DMS153 (cell line): ENCODE measurements around the gene TOX2.

Source experiments
- DNase-seq: peaks from one replicate; lab custom pipeline; 2025; lab: John Stamatoyannopoulos, UW

Gene TOX2

DNA sequence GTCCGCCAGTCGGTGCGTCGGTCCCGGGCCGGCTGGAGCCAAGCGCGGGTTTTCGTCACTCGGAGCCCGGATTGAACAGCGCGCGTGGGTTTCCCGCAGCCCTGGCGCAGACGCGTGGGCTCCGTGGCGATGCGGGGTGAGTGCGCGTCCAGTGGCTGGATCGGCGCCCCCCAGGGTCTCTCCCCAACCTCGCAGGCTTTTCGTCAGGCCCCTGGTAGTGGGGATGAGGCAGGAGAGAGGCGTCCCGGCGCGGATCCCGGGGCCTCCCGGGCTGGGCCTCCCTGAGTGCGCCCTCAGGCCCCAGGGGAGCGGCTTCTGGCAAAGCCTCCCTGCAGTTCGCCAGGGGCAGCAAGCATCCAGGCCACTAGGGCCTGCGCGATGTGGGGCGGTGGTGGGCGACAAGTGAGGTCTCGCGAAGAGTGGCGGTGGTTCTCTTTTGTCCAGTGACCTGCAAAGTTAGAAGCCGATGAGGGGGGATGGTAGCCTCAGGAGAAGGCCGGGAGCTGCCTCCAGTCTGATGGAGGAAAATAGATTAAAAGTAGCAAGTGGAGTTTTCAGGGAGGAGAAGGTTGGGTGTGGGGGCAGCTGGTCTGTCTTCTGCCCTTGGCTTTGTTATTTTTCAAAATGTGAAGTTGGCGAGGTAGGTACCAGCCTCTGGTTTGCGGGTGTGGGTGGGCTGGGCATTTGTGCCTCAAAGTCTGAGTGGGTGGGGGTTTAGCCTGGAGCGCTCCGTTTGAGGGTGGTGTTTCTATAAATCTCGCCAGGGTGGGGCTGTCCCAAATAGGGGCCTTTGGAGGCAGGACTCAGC, 1.6 kb downstream of the TOX2 start:
- DNase-seq: no peak

DNA sequence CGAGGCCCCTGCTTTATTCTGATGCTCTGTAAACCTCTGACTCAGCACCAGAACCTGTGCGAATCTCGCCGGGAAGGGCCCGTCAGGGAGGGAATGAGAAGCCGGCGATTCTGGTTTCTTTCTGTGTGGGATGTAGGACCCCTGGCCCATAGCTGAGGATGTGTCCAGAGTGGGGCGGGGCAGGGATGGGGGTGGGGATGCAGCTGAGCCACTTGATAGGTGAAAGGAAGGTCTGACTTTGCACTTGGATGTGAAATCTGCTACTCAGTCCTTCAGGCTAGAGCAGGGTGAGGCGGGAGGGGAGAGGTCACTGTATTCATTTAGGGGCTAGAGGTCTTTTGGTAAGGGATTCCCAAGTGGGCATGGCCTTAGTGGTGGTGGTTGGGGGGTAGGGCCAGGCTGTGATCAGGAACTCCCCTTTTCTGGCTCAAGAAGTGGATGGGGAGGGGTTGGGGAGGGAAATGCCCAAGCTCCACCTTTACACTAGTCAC, 2.3 kb downstream of the TOX2 start:
- DNase-seq: no peak

DNA sequence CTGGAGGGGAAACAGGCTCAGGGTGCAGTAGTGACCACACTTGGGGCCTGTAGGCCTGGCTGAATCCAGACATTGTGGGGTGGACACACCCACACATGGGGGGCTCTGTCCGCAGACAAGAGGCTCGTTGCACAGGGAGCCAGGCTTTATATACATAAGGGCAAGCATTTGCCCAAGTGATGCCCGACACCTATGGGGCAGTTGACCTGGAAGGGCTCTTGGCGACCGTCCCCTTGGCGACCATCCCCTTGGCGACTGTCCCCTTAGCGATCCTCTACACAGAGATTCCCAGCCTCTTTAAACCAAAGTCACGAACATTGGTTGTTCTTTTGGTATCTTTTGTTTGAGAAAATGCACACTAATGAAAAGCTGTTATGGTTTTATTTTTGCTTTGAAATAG, 2.7 kb downstream of the TOX2 start:
- DNase-seq: no peak

DNA sequence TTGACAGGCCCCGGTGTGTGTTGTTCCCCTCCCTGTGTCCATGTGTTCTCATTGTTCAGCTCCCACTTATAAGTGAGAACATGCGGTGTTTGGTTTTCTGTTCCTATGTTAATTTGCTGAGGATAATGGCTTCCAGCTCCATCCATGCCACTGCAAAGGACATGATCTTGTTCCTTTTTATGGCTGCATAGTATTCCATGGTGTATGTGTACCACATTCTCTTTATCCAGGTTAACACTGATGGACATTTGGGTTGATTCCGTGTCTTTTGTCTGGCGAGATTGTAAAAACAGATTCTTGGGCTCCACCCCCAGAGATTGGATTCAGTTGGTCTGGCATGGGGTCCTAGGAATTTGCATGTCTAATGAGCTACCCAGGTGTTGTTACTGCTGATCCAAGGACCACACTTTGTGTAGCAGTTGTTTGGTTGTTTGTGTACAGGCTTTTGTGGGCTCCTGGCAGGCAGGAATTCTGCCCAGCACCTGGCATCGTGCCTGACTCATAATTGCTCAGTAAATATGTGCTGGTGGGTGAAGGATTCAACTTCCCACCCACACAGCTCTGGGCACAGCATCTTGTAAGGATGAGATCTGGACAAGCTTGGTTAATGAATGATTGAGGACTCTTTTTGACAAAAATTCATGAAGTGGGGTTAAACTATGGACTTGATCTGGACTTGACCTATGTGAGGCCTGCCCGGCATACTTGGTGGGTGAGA, 5.2 kb downstream of the TOX2 start:
- DNase-seq: peak; percentile 46

GRCh38 chr20:43920797-43921196, 6.1 kb downstream of the TOX2 start:
- no peak for DNase-seq

GRCh38 chr20:43921227-43921780, 6.7 kb downstream of the TOX2 start:
- no peak for DNase-seq

GRCh38 chr20:43922614-43923013, 8.0 kb downstream of the TOX2 start:
- no peak for DNase-seq

- no peak for DNase-seq
Observed at GRCh38 chr20:43923322-43923721, 8.7 kb downstream of the TOX2 start.

GRCh38 chr20:43923917-43924316, 9.3 kb downstream of the TOX2 start:
- no peak for DNase-seq

GRCh38 chr20:43925215-43925614, 10.6 kb downstream of the TOX2 start:
- no peak for DNase-seq

DNA sequence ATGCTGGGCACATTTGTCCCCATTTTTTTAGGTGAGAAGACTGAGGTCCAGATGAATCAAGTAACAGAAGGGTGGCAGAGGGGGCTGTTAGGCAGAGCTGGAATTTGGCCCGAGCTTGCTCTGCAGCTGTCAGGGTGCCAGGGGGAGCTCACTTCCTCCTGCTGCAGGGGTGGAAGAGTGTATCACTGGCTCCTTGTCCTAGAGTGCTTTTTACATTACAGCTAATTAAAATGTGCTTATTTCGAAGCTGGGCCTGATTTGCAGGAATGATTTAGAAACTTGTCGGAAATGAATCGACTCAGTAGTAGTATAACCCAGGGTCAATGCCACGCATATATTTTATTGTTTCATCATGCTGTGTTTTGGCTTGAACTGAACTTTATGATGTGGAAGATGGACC, 11.1 kb downstream of the TOX2 start:
- DNase-seq: peak; percentile 28

DNA sequence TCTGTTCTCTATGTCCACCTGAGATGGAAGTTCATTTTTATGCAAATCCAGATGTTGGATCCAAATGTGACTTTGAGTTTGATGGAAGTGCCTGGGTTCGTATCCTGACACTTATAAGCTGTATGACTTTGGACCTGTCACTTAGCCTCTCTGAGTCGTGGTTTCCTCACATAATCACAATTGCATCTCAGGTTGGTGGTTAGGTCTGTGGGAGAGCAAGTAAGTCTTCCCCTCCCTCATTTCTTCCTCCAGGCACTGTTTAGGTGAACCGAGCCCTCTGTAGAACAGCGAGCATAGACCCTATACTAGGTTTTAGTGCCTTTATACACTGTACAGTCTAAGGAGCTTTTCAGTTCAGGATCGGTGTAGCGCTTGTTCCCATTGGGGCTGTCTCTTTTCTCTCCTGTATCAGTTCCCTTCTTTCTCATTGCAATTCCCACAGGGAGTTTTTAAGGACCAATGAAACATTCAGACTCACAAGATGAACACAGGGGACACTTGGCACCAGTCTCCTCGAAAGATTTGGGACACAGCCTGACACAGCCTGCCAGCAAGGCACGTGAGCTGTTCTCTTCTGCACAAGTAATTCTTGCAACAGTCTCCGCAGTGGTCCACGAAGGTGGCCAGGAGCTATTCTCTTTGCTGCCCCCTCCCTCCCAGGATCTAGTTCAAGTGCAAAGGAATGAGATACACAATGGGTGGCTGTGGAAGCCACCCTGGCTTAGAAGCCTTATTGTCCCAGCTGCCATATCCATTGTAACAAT, 11.8 kb downstream of the TOX2 start:
- DNase-seq: no peak

GRCh38 chr20:43931976-43932375, 17.3 kb downstream of the TOX2 start:
- no peak for DNase-seq

DNA sequence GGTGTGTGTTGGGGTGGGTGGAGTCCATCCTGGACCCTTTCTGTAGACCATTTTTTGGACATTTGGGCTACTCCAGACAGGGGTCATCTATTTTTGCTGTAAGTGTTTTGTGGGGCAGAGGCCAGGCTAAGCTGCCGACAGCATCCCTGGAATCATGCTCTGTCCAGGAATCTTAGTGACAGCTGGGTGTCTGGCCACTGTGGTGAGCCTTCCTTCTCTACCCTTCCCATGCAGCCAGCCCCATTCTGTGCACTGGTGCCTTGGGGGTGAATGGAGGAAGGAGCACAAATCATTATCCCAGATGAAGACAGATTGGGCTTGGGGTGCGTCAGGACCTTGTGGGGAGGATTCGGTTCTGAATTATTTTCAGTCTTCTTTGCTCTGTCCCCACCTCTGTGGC, 20.2 kb downstream of the TOX2 start:
- no peak for DNase-seq

GRCh38 chr20:43936104-43936770, 21.6 kb downstream of the TOX2 start:
- DNase-seq: peak; percentile 70

GRCh38 chr20:43936805-43937204, 22.2 kb downstream of the TOX2 start:
- no peak for DNase-seq

GRCh38 chr20:43937591-43937990, 22.9 kb downstream of the TOX2 start:
- DNase-seq: no peak

DNA sequence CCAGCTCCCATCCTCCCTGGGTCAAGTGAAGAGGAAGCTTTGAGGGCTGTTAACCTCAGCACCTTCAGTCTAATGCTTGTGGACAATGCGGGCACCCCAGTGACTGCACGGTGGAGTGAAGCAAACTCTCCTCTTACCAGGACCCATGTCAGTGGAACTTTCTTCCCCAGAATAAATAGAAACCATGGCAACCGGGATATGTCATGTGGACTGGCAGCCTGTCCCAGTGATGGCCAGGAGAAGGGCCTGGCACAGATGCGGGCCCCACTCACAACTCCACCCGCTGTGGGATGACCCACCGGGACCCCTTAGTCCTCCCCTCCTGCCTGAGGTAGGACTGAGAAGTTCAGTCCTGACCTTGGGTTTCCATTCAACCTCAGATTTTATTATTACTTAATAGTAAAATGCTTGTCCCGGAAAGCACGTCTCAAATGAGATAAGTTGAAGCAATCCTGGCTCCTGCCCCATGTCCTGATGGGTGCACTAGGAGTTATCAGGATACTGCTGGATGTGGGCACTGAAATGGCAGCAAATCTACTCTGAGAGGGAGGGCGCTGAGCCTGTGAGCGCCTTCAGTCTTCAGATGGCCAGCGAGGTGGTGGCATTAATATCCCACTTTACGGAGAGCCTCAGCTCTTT, 23.5 kb downstream of the TOX2 start:
- DNase-seq: no peak

- no peak for DNase-seq
Observed at GRCh38 chr20:43938932-43939761, 24.5 kb downstream of the TOX2 start.

- no peak for DNase-seq
Observed at GRCh38 chr20:43939762-43940121, 25.1 kb downstream of the TOX2 start.
